Parathyroid adenoma (tissue), 2 donors: ENCODE data around the gene OR51E1.

Experiments
- H2AFZ ChIP-seq: fragments of 300-600 bp; sonication (generic); one replicate; pipeline ENCODE4 v1.7.0; 2017; ENCODE audit warnings: antibody characterized with exemption, mild to moderate bottlenecking
- H3K27ac ChIP-seq: fragments of 300-600 bp; sonication (generic); one replicate; pipeline ENCODE4 v1.7.0; 2017
- H3K27me3 ChIP-seq: fragments of 300-600 bp; sonication (generic); one replicate; pipeline ENCODE4 v1.7.0; 2017; ENCODE audit warnings: low read length; ENCODE audit not compliant: control insufficient read depth, insufficient read depth
- H3K36me3 ChIP-seq: fragments of 300-600 bp; sonication (generic); one replicate; pipeline ENCODE4 v1.7.0; 2017; ENCODE audit warnings: low read length; ENCODE audit not compliant: control insufficient read depth, insufficient read depth
- H3K4me1 ChIP-seq: fragments of 300-600 bp; sonication (generic); one replicate; pipeline ENCODE4 v1.7.0; 2017; ENCODE audit warnings: control low read depth
- H3K4me2 ChIP-seq: fragments of 300-600 bp; sonication (generic); one replicate; pipeline ENCODE4 v1.7.0; 2017; ENCODE audit warnings: low read length
- H3K4me3 ChIP-seq: fragments of 300-600 bp; sonication (generic); one replicate; pipeline ENCODE4 v1.7.0; 2017; ENCODE audit warnings: low read depth, low read length
- H3K79me2 ChIP-seq: fragments of 300-600 bp; sonication (generic); one replicate; pipeline ENCODE4 v1.7.0; 2017; ENCODE audit warnings: control low read depth
- H3K9ac ChIP-seq: fragments of 300-600 bp; sonication (generic); one replicate; pipeline ENCODE4 v1.7.0; 2017; ENCODE audit warnings: mild to moderate bottlenecking
- H3K9me3 ChIP-seq: fragments of 300-600 bp; sonication (generic); one replicate; pipeline ENCODE4 v1.7.0; 2017; ENCODE audit warnings: low read length; ENCODE audit not compliant: control insufficient read depth
- TF ChIP-seq, protein P1 (sequence below): fragments of 300-600 bp; sonication (generic); IDR thresholded peaks from one replicate; pipeline ENCODE4 v1.7.0; 2017; ENCODE audit warnings: antibody characterized with exemption, mild to moderate bottlenecking
- donor health status: primary hyperparathyroidism.

The OR51E1 gene

DNA sequence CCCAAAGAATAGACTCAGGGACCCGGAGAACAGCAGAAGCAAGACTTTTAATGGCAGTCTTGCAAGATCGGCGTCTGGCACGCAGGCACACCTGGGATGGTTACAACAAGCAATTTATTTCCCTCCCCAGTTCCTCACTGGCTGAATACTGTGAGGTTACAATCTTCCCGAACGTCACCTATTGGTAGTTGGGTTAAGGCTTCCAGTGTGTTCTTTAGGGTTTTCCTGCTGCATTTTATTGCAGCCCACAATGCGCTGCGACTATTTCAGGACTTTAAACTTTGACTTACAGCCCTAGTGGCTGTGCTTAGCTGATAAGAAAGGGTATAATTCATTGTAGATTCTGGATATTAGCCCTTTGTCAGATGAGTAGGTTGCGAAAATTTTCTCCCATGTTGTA lies 24.3 kb upstream of the OR51E1 start:
- Histone ChIP-seq H3K9me3 (no peaks in the 10 kb centered on the region), H3K9ac (no peak overlapping the region), H3K27ac (no peak overlapping the region), H3K4me2 (no peak overlapping the region), H3K4me1 (no peaks in the 10 kb centered on the region), H3K4me3 (no peak overlapping the region), H3K27me3 (no peaks in the 10 kb centered on the region), H3K36me3 (no peaks in the 10 kb centered on the region), H3K79me2 (no peaks in the 10 kb centered on the region), H2AFZ (no peak overlapping the region)
- TF ChIP-seq, protein P1, sequence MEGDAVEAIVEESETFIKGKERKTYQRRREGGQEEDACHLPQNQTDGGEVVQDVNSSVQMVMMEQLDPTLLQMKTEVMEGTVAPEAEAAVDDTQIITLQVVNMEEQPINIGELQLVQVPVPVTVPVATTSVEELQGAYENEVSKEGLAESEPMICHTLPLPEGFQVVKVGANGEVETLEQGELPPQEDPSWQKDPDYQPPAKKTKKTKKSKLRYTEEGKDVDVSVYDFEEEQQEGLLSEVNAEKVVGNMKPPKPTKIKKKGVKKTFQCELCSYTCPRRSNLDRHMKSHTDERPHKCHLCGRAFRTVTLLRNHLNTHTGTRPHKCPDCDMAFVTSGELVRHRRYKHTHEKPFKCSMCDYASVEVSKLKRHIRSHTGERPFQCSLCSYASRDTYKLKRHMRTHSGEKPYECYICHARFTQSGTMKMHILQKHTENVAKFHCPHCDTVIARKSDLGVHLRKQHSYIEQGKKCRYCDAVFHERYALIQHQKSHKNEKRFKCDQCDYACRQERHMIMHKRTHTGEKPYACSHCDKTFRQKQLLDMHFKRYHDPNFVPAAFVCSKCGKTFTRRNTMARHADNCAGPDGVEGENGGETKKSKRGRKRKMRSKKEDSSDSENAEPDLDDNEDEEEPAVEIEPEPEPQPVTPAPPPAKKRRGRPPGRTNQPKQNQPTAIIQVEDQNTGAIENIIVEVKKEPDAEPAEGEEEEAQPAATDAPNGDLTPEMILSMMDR: no peak

DNA sequence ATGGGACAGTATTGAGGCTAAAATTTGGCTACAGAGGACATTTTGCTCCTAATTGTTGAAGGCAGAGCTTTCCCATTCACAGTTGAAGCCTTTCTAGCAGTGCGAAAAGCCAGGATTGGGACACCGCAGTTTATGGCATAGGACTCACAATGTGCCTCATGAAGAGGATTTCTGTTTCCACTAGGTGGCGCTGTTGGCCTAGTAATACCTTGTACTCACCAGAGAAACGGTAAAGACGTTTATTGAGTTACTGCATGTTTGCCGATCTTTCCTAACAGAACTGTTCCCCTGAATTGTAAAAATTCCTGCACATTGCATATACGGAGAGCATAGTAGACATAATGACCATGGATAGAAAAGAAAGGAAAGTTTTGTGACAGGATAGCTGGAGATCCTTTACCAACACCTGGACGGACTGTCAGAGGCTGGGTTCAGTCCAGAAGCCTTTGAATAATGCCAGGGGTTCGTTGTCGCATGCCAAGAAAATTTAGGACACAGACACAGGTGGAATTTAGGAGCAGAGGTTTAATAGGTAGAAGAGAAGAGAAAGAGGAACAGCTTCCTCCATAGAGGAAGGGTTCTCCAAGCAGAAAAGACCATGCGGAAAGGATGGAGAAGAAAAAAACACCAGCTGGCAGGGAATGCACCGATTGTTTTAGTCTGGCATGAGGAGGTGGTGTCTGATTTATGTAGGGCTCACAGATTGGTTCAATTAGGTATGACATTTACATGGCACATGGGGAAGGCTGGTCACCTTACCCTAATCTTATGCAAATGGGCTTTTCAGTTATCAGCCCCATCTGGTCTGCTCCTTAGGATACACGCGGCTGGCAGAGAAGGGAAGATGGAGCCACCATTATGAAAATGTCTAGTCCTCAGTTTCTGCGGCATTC lies 17.3 kb upstream of the OR51E1 start:
- Histone ChIP-seq H3K4me3 (no peak overlapping the region), H3K27ac (no peak overlapping the region), H3K4me1 (no peaks in the 10 kb centered on the region), H3K27me3 (no peaks in the 10 kb centered on the region), H3K4me2 (no peak overlapping the region), H3K36me3 (no peaks in the 10 kb centered on the region), H2AFZ (no peak overlapping the region), H3K9ac (no peak overlapping the region), H3K9me3 (no peaks in the 10 kb centered on the region), H3K79me2 (no peaks in the 10 kb centered on the region)
- TF ChIP-seq, protein P1: no peak

DNA sequence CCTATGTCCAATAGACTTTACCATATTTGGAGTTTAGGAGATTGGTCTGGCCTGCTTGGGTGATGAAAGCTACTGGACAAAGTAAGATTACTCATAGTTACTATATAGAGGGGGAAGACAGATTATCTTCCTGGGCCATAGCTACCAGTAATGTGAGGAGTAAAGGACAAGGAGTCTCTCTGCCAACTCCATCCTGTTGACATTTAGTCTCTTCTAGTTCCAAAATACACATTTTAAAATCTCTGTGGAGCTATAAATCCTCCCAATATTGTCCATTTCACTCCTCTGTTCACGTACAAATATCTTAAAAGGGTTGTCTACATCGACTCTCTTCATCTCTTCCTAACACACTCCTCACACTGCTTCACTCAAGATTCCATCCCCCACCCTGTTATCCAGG lies 7.6 kb upstream of the OR51E1 start:
- TF ChIP-seq, protein P1: no peak
- Histone ChIP-seq H3K27ac (no peak overlapping the region), H3K36me3 (no peaks in the 10 kb centered on the region), H3K9me3 (no peaks in the 10 kb centered on the region), H3K4me1 (no peaks in the 10 kb centered on the region), H3K4me2 (no peak overlapping the region), H3K9ac (no peak overlapping the region), H2AFZ (no peak overlapping the region), H3K4me3 (no peak overlapping the region), H3K27me3 (no peaks in the 10 kb centered on the region), H3K79me2 (no peaks in the 10 kb centered on the region)

DNA sequence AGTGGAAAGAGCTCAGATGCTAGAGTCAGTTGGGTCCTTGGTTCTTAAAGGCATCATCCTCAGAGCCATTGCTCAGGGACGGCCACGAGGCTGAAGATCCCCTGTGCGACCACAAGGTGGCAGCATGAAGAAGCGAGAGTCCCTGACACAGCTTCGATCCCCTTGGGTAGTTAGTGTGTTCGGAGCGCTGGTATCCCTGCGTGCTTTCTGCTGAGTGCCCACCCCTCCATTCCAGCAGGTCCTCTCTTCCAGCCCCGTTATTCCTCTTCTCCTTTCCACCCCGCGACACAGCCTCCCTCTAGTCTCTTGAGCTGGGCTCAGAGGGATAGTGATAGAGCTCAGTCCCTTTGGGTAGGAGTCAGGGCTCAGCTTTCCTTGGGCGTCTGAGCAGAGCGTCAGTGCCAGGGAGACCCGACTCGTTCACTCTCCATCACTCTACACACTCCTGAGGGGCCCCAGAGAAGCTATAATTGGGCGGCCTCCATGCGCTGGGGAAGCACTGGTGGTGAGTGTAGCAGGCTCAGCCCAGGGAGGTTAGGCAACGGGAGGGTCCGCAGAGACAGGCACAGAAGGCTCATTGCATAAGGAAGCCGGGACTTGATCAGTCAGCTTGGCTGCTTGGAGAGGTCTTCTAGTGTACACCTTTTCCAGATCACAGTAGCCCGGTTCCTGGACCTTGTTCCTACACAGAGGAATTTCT lies 6.7 kb upstream of the OR51E1 start, which contains the start of gene OR51D1:
OR51D1 (plus strand) TSS at position 516 of the 700 bp plus-strand sequence. CDS start 2,314 bp downstream, outside the sequence.
- peak within 1 kb of the TSS; percentile 58 for H2AFZ ChIP-seq
- no peaks in the 10 kb centered on the region for H3K4me1 ChIP-seq
- H3K4me3 ChIP-seq: no peak within 1 kb of the TSS
- H3K9me3 ChIP-seq: no peaks in the 10 kb centered on the region
- H3K27ac ChIP-seq: no peak within 1 kb of the TSS
- no peaks in the 10 kb centered on the region for H3K27me3 ChIP-seq
- TF ChIP-seq, protein P1: peak; percentile 64
- H3K9ac ChIP-seq: no peak within 1 kb of the TSS
- no peak within 1 kb of the TSS for H3K4me2 ChIP-seq
- no peaks in the 10 kb centered on the region for H3K79me2 ChIP-seq
- H3K36me3 ChIP-seq: no peaks in the 10 kb centered on the region
